Central memory CD8-positive, alpha-beta T cell (primary cell): ENCODE measurements around the gene TOLLIP.

Experiments
- ATAC-seq: fragments of 150-1000 bp; cut with Tn5 transposase; replicated peaks from 2 replicates; pipeline ENCODE4 v1.10.0; 2022; ENCODE audit warnings: mild to moderate bottlenecking, moderate FRiP score, moderate number of reproducible peaks; ENCODE audit not compliant: poor library complexity, severe bottlenecking; ENCODE audit errors: extremely low read depth
- DNase-seq, 2 donors: peaks; one replicate each; pipeline ENCODE4 v3.0.0; 2021; ENCODE audit warnings: low spot score in 2 of 2
- H3K27ac Mint-ChIP-seq: one replicate; pipeline ENCODE4 v1.8.0; 2022; ENCODE audit warnings: low read depth, mild to moderate bottlenecking, moderate library complexity, mixed read lengths
- H3K27me3 Mint-ChIP-seq: one replicate; pipeline ENCODE4 v1.8.0; 2022; ENCODE audit warnings: mixed read lengths
- H3K36me3 Mint-ChIP-seq: one replicate; pipeline ENCODE4 v1.8.0; 2022; ENCODE audit warnings: mild to moderate bottlenecking, moderate library complexity, mixed read lengths; ENCODE audit not compliant: insufficient read depth
- H3K4me1 Mint-ChIP-seq: one replicate; pipeline ENCODE4 v1.8.0; 2022; ENCODE audit warnings: mixed read lengths
- H3K4me3 Mint-ChIP-seq: one replicate; pipeline ENCODE4 v1.8.0; 2022; ENCODE audit warnings: mild to moderate bottlenecking, moderate library complexity, mixed read lengths
- H3K9me3 Mint-ChIP-seq: one replicate; pipeline ENCODE4 v1.8.0; 2022; ENCODE audit warnings: mixed read lengths

The TOLLIP gene

GRCh38 chr11:1339066-1339675 lies 29.7 kb upstream of the TOLLIP start:
- ATAC-seq (no peak), DNase-seq (no peak)
- peaks cover 11% of the 10 kb centered on the region for H3K9me3 Mint-ChIP-seq
- H3K27me3 Mint-ChIP-seq = no peaks in the 10 kb centered on the region
- peaks cover 14% of the 10 kb centered on the region for H3K36me3 Mint-ChIP-seq
- peaks cover 21% of the 10 kb centered on the region for H3K4me1 Mint-ChIP-seq
- H3K27ac Mint-ChIP-seq = no peak overlapping the region
- no peak overlapping the region for H3K4me3 Mint-ChIP-seq

GRCh38 chr11:1338201-1339065 lies 29.0 kb upstream of the TOLLIP start:
- no peaks in the 10 kb centered on the region for H3K27me3 Mint-ChIP-seq
- peak overlapping the region; percentile 88 for H3K27ac Mint-ChIP-seq
- ATAC-seq (no peak), DNase-seq (peak in 1 of 2 donors; percentile 13)
- peaks cover 14% of the 10 kb centered on the region for H3K36me3 Mint-ChIP-seq
- H3K4me1 Mint-ChIP-seq = peaks cover 21% of the 10 kb centered on the region
- peaks cover 11% of the 10 kb centered on the region for H3K9me3 Mint-ChIP-seq
- no peak overlapping the region for H3K4me3 Mint-ChIP-seq

- Mint-ChIP-seq H3K4me1 (peaks cover 21% of the 10 kb centered on the region), H3K9me3 (peaks cover 11% of the 10 kb centered on the region), H3K27me3 (no peaks in the 10 kb centered on the region), H3K4me3 (no peak overlapping the region), H3K27ac (peak overlapping the region; percentile 88), H3K36me3 (peaks cover 14% of the 10 kb centered on the region)
- no peak for DNase-seq
- ATAC-seq = no peak
Measured at GRCh38 chr11:1337647-1338007, 28.2 kb upstream of the TOLLIP start.

GRCh38 chr11:1336836-1337646 lies 27.6 kb upstream of the TOLLIP start:
- Mint-ChIP-seq H3K4me3 (peak overlapping the region; percentile 68), H3K9me3 (peaks cover 11% of the 10 kb centered on the region), H3K36me3 (peaks cover 14% of the 10 kb centered on the region), H3K27ac (peak overlapping the region; percentile 88), H3K4me1 (peaks cover 21% of the 10 kb centered on the region), H3K27me3 (no peaks in the 10 kb centered on the region)
- ATAC-seq (peak; percentile 52), DNase-seq (peak; percentile 36 to 37)

GRCh38 chr11:1335811-1336761 lies 26.7 kb upstream of the TOLLIP start:
- Mint-ChIP-seq H3K4me3 (peak overlapping the region; percentile 68), H3K9me3 (peaks cover 11% of the 10 kb centered on the region), H3K27ac (no peak overlapping the region), H3K4me1 (peaks cover 21% of the 10 kb centered on the region), H3K36me3 (peaks cover 14% of the 10 kb centered on the region), H3K27me3 (no peaks in the 10 kb centered on the region)
- ATAC-seq (peak; percentile 73), DNase-seq (peak; percentile 32 to 39)

GRCh38 chr11:1335264-1335810 lies 25.9 kb upstream of the TOLLIP start:
- Mint-ChIP-seq H3K4me3 (peak overlapping the region; percentile 68), H3K4me1 (peaks cover 21% of the 10 kb centered on the region), H3K27ac (no peak overlapping the region), H3K9me3 (peaks cover 11% of the 10 kb centered on the region), H3K27me3 (no peaks in the 10 kb centered on the region), H3K36me3 (peaks cover 14% of the 10 kb centered on the region)
- DNase-seq (no peak), ATAC-seq (no peak)

- ATAC-seq = no peak
- no peak for DNase-seq
- Mint-ChIP-seq H3K27ac (no peak overlapping the region), H3K9me3 (peaks cover 11% of the 10 kb centered on the region), H3K27me3 (no peaks in the 10 kb centered on the region), H3K4me3 (no peak overlapping the region), H3K4me1 (peaks cover 21% of the 10 kb centered on the region), H3K36me3 (peaks cover 14% of the 10 kb centered on the region)
Measured at GRCh38 chr11:1333860-1334259, 24.4 kb upstream of the TOLLIP start.

- no peak for ATAC-seq
- Mint-ChIP-seq H3K9me3 (peaks cover 7% of the 10 kb centered on the region), H3K4me3 (no peak overlapping the region), H3K36me3 (peaks cover 11% of the 10 kb centered on the region), H3K27me3 (no peaks in the 10 kb centered on the region), H3K4me1 (peaks cover 18% of the 10 kb centered on the region), H3K27ac (no peak overlapping the region)
- DNase-seq = no peak
Measured at GRCh38 chr11:1333091-1333772, 23.8 kb upstream of the TOLLIP start.

GRCh38 chr11:1330473-1330872 lies 21.0 kb upstream of the TOLLIP start:
- ATAC-seq (no peak), DNase-seq (no peak)
- Mint-ChIP-seq H3K9me3 (no peaks in the 10 kb centered on the region), H3K4me3 (no peak overlapping the region), H3K36me3 (peaks cover 5% of the 10 kb centered on the region), H3K4me1 (peaks cover 7% of the 10 kb centered on the region), H3K27ac (no peak overlapping the region), H3K27me3 (peaks cover 22% of the 10 kb centered on the region)

- Mint-ChIP-seq H3K4me3 (no peak overlapping the region), H3K9me3 (no peaks in the 10 kb centered on the region), H3K27ac (no peak overlapping the region), H3K27me3 (peaks cover 56% of the 10 kb centered on the region), H3K36me3 (peaks cover 5% of the 10 kb centered on the region), H3K4me1 (no peaks in the 10 kb centered on the region)
- DNase-seq (no peak), ATAC-seq (no peak)
Measured at GRCh38 chr11:1327064-1327460, 17.6 kb upstream of the TOLLIP start.

GRCh38 chr11:1326435-1327063 lies 17.1 kb upstream of the TOLLIP start:
- H3K27ac Mint-ChIP-seq = no peak overlapping the region
- H3K9me3 Mint-ChIP-seq = no peaks in the 10 kb centered on the region
- peaks cover 61% of the 10 kb centered on the region for H3K27me3 Mint-ChIP-seq
- no peaks in the 10 kb centered on the region for H3K4me1 Mint-ChIP-seq
- DNase-seq (no peak), ATAC-seq (no peak)
- no peak overlapping the region for H3K4me3 Mint-ChIP-seq
- H3K36me3 Mint-ChIP-seq = peaks cover 5% of the 10 kb centered on the region
